Lung (tissue), 12 donors: Measurements from ENCODE around the gene FYN. TPM values are rescaled to one million over a fixed set of nuclear protein-coding genes. Genes with fewer than 3 reads are reported as not detected.

Experiments
- ATAC-seq: fragments of 200-7000 bp; cut with Tn5 transposase; one replicate; pipeline ENCODE4 v1.9.1; 2020; ENCODE audit warnings: moderate number of reproducible peaks; ENCODE audit not compliant: insufficient read depth, low FRiP score
- DNase-seq, 3 donors: peaks; one replicate each; pipeline ENCODE4 v3.0.0-alpha.2; 2013 to 2017
- H3K27ac ChIP-seq, 2 donors: one replicate each; pipeline ENCODE4 v1.5.1; 2013; ENCODE audit warnings: mild to moderate bottlenecking in 2 of 2, moderate library complexity in 2 of 2, control low read depth in 1 of 2, inconsistent platforms in 1 of 2, low read depth in 1 of 2, low read length in 1 of 2
- H3K27me3 ChIP-seq, 3 donors: one replicate each; pipeline ENCODE4 v1.5.1; 2013; ENCODE audit warnings: low read length in 2 of 3; ENCODE audit not compliant: control insufficient read depth in 3 of 3, insufficient read depth in 3 of 3
- H3K36me3 ChIP-seq, 4 donors: one replicate each; pipeline ENCODE4 v1.5.1; 2013; ENCODE audit warnings: low read length in 4 of 4, mild to moderate bottlenecking in 1 of 4, moderate library complexity in 1 of 4; ENCODE audit not compliant: control insufficient read depth in 4 of 4, insufficient read depth in 4 of 4
- H3K4me1 ChIP-seq, 5 donors: one replicate each; pipeline ENCODE4 v1.5.1; 2013; ENCODE audit warnings: low read length in 5 of 5, mild to moderate bottlenecking in 2 of 5, moderate library complexity in 1 of 5; ENCODE audit not compliant: control insufficient read depth in 5 of 5, insufficient read depth in 5 of 5
- H3K4me3 ChIP-seq: one replicate; pipeline ENCODE4 v1.5.1; 2013; ENCODE audit warnings: mild to moderate bottlenecking, control low read depth, moderate library complexity
- H3K9ac ChIP-seq, 2 donors: one replicate each; pipeline ENCODE4 v1.5.1; 2013; ENCODE audit warnings: low read length in 2 of 2, control low read depth in 1 of 2; ENCODE audit not compliant: insufficient read depth in 1 of 2
- H3K9me3 ChIP-seq, 4 donors: one replicate each; pipeline ENCODE4 v1.5.1; 2013; ENCODE audit warnings: low read length in 3 of 4, mild to moderate bottlenecking in 1 of 4, moderate library complexity in 1 of 4; ENCODE audit not compliant: control insufficient read depth in 4 of 4, insufficient read depth in 3 of 4
- WGBS, 2 donors: extraction: QIAGEN DNeasy Blood & Tissue Kit; methylation state at CpG; one replicate each; pipeline ENCODE4 v1.1.7; 2013; 5-methylcytosine and 5-hydroxymethylcytosine counted together
- polyA plus RNA-seq, 2 donors: library from polyadenylated mRNA; stranded (reverse); fragments of 200-250 nt; gene quantifications; one replicate each; pipeline ENCODE4 v1.2.1, GENCODE V29; 2013
- total RNA-seq, 2 donors: library from RNA; depleted of rRNA in 1 of 2; stranded (reverse); fragments of >200 nt in 1 of 2; gene quantifications; one replicate each; pipeline ENCODE4 v1.2.1, GENCODE V29; 2014 to 2021
- TF ChIP-seq, protein P1 (sequence below): IDR thresholded peaks from 2 replicates; pipeline ENCODE4 v1.5.1; 2012; ENCODE audit warnings: mild to moderate bottlenecking; ENCODE audit errors: control extremely low read depth, extremely low read depth
- donor health status: control.
- donor health status: control.
- donor health status: Bipolar disorder and iron deficiency.
- donor health status: healthy.
- donor health status: DM: yes; HTN: yes; CAD: no.

Gene FYN
- total and polyA plus RNA-seq, 4 donors, result 27.3 to 157 (median 71.0) TPM

DNA sequence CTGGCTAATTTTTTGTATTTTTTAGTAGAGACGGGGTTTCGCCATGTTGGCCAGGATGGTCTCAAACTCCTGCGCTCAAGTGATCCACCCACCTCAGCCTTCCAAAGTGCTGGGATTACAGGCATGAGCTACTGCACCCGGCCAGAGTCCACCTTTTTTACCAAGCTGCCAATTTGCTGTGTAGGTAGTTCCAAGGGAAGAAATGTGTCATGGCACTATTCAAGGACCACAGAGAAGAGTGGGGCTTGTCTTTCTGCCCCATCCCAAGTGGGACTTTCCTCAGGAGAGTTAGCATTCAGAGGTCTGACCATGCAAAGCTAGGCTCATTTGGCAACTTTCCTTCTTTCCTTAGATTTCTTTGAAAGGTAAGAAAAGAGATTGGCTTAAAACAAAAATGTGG is 155.6 kb downstream of the FYN start:
- Histone ChIP-seq H3K9me3 (no peaks in the 10 kb centered on the region), H3K4me1 (peaks cover 0 to 24% (median 8%) of the 10 kb centered on the region in 5 donors), H3K9ac (no peak overlapping the region), H3K36me3 (peaks cover 8 to 27% (median 9%) of the 10 kb centered on the region in 4 donors), H3K27me3 (no peaks in the 10 kb centered on the region), H3K27ac (no peak overlapping the region), H3K4me3 (no peak overlapping the region)
- TF ChIP-seq, protein P1, sequence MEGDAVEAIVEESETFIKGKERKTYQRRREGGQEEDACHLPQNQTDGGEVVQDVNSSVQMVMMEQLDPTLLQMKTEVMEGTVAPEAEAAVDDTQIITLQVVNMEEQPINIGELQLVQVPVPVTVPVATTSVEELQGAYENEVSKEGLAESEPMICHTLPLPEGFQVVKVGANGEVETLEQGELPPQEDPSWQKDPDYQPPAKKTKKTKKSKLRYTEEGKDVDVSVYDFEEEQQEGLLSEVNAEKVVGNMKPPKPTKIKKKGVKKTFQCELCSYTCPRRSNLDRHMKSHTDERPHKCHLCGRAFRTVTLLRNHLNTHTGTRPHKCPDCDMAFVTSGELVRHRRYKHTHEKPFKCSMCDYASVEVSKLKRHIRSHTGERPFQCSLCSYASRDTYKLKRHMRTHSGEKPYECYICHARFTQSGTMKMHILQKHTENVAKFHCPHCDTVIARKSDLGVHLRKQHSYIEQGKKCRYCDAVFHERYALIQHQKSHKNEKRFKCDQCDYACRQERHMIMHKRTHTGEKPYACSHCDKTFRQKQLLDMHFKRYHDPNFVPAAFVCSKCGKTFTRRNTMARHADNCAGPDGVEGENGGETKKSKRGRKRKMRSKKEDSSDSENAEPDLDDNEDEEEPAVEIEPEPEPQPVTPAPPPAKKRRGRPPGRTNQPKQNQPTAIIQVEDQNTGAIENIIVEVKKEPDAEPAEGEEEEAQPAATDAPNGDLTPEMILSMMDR, result no peak
- 97 to 98% methylated on average over 4 of the region's 4 CpGs for WGBS, 2 donors
- no peak for DNase-seq
- ATAC-seq, result no peak

DNA sequence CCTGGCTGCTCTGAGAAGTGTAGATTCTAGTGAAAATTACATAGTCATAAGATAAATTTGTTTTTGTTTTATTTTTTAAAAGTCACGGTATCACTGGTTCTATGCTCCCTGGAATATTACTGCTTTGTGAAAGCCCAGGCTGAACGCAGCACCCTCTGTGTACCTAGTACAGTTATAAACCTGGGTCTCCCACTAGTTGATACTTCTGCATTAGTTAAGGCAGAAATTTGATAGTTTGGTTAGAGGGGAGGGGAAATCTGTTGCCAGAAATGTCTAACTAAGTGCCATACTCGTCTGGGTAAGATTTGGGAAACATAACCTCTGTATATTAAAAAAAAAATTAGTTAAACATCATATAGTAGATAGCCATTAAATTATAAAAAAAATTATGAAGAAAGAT is 156.9 kb downstream of the FYN start:
- Histone ChIP-seq H3K27ac (no peak overlapping the region), H3K4me1 (peaks cover 0 to 22% (median 7%) of the 10 kb centered on the region in 5 donors), H3K27me3 (no peaks in the 10 kb centered on the region), H3K4me3 (no peak overlapping the region), H3K36me3 (peaks cover 8 to 29% (median 10%) of the 10 kb centered on the region in 4 donors), H3K9me3 (no peaks in the 10 kb centered on the region), H3K9ac (no peak overlapping the region)
- no peak for ATAC-seq
- WGBS, 2 donors, result 88 to 91% methylated on average over 3 of the region's 3 CpGs
- TF ChIP-seq, protein P1, result no peak
- no peak for DNase-seq

DNA sequence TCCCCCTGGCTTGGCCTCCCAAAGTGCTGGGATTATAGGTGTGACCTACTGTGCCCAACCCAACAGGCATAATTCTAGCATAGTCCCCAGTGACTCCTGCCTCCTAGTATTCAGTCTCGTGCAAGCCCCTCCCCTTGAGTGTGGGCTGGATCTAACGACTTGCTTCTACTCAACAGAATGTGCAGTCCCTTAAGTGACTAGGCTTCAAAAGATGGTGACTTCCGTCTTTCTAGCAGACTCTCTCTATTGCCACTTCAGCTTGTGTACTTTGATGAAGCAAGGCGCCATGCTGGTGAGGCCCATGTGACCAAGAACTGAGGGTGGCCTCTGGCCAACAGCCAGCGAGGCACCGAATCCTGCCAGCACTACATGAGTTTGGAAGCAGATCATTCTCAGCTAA is 157.9 kb downstream of the FYN start:
- no peak overlapping the region for H3K27ac ChIP-seq

More for the DNA sequence above, 157.9 kb downstream of the FYN start:
- TF ChIP-seq, protein P1, result no peak
- WGBS, 2 donors, result 74 to 81% methylated on average over 6 of the region's 6 CpGs
- H3K4me1 ChIP-seq, result peaks cover 2 to 31% (median 9%) of the 10 kb centered on the region in 5 donors
- DNase-seq (no peak), ATAC-seq (no peak)
- no peaks in the 10 kb centered on the region for H3K27me3 ChIP-seq
- no peaks in the 10 kb centered on the region for H3K9me3 ChIP-seq
- H3K4me3 ChIP-seq, result no peak overlapping the region
- H3K36me3 ChIP-seq, result peaks cover 8 to 29% (median 10%) of the 10 kb centered on the region in 4 donors
- H3K9ac ChIP-seq, result no peak overlapping the region
